Stimulated activated CD8-positive, alpha-beta memory T cell treated with anti-CD3 and anti-CD28 coated beads, Interleukin-4, amount 100 ng/mL, for 24 hours (primary cell): ENCODE data around the gene MYPN.
"Not testable (repeated sequence)": the region's sequence is repeated elsewhere in the genome, so short reads cannot be mapped to it uniquely, and the experiment has no call there.

Source experiments
- DNase-seq: peaks from one replicate; pipeline ENCODE4 v3.0.0-alpha.2; 2020; ENCODE audit warnings: low read depth

The MYPN gene

GRCh38 chr10:68233046-68233445 lies 123.8 kb downstream of the MYPN start:
- no peak for DNase-seq

GRCh38 chr10:68235111-68235510 lies 125.8 kb downstream of the MYPN start:
- no peak for DNase-seq

GRCh38 chr10:68235581-68235980 lies 126.3 kb downstream of the MYPN start:
- DNase-seq: no peak

GRCh38 chr10:68237173-68237572 lies 127.9 kb downstream of the MYPN start:
- DNase-seq: no peak

GRCh38 chr10:68238371-68238770 lies 129.1 kb downstream of the MYPN start:
- no peak for DNase-seq

- DNase-seq: no peak
Observed at GRCh38 chr10:68239069-68239468, 129.8 kb downstream of the MYPN start.

- DNase-seq: no peak
Observed at GRCh38 chr10:68239596-68240150, 130.4 kb downstream of the MYPN start.

GRCh38 chr10:68242051-68242450 lies 132.8 kb downstream of the MYPN start:
- no peak for DNase-seq

GRCh38 chr10:68246397-68246796 lies 137.1 kb downstream of the MYPN start:
- not testable (repeated sequence) for DNase-seq

- no peak for DNase-seq
Observed at GRCh38 chr10:68247931-68248330, 138.6 kb downstream of the MYPN start.

GRCh38 chr10:68249297-68249696 lies 140.0 kb downstream of the MYPN start:
- no peak for DNase-seq

- no peak for DNase-seq
Observed at GRCh38 chr10:68251151-68251550, 141.9 kb downstream of the MYPN start.

GRCh38 chr10:68251625-68252495 lies 142.6 kb downstream of the MYPN start:
- no peak for DNase-seq

- no peak for DNase-seq
Observed at GRCh38 chr10:68253346-68253745, 144.1 kb downstream of the MYPN start.

- no peak for DNase-seq
Observed at GRCh38 chr10:68261132-68261856, 152.0 kb downstream of the MYPN start.
